ENCODE results near the gene UGT3A2.

UGT3A2 gene

GRCh38 chr5:35988529-35988928 lies 78.2 kb downstream of the UGT3A2 start:
- DNase-seq (ENCODE audit: insufficient read length, low spot score) (no peak), FAIRE-seq (no peak)
- no peak for TF ChIP-seq POU2F2 (IDR thresholded peaks at IDR 0.05; ENCODE audit: low read depth, low read length)
- no peak for TF ChIP-seq PAX5 (IDR thresholded peaks at IDR 0.05; ENCODE audit: insufficient read depth, low read length, severe bottlenecking)
- no peak for TF ChIP-seq SPI1 (IDR thresholded peaks at IDR 0.05; ENCODE audit: low read depth, low read length)
- no peak for TF ChIP-seq POLR2AphosphoS5 (IDR thresholded peaks at IDR 0.05; ENCODE audit: low read depth, low read length)
- no peak for TF ChIP-seq POLR2A (IDR thresholded peaks at IDR 0.05; ENCODE audit: low read depth, low read length)
- no peak for TF ChIP-seq TAF1 (IDR thresholded peaks at IDR 0.05; ENCODE audit: low read depth, low read length)

GRCh38 chr5:35987776-35988175 lies 78.9 kb downstream of the UGT3A2 start:
- DNase-seq (ENCODE audit: insufficient read length, low spot score) = no peak
- no peak for FAIRE-seq
- TF ChIP-seq TAF1 (IDR thresholded peaks at IDR 0.05; ENCODE audit: low read depth, low read length) (no peak), POLR2AphosphoS5 (IDR thresholded peaks at IDR 0.05; ENCODE audit: low read depth, low read length) (no peak)

Data from GM12891 (cell line).